Retinal pigment epithelial cell (primary cell): Measurements from ENCODE around the gene CREB3.

Source experiments
- DNase-seq: peaks from one replicate; pipeline ENCODE4 v3.0.0-alpha.2; 2010; ENCODE audit warnings: low read depth
- H3K4me3 ChIP-seq: 2 replicates; pipeline ENCODE4 v1.5.1; 2011; ENCODE audit warnings: mild to moderate bottlenecking, low read length, control low read depth, moderate library complexity
- CTCF ChIP-seq: conservative IDR thresholded peaks from 2 replicates; pipeline ENCODE4 v1.5.1; 2011; ENCODE audit warnings: low read depth, low read length, control low read depth, inconsistent platforms

CREB3 gene

GRCh38 chr9:35738186-35738585 lies 5.7 kb downstream of the CREB3 start:
- no peak overlapping the region for H3K4me3 ChIP-seq
- no peak for TF ChIP-seq CTCF
- DNase-seq, result no peak

GRCh38 chr9:35738924-35739323 lies 6.5 kb downstream of the CREB3 start:
- no peak for TF ChIP-seq CTCF
- DNase-seq, result no peak
- no peak overlapping the region for H3K4me3 ChIP-seq

DNA sequence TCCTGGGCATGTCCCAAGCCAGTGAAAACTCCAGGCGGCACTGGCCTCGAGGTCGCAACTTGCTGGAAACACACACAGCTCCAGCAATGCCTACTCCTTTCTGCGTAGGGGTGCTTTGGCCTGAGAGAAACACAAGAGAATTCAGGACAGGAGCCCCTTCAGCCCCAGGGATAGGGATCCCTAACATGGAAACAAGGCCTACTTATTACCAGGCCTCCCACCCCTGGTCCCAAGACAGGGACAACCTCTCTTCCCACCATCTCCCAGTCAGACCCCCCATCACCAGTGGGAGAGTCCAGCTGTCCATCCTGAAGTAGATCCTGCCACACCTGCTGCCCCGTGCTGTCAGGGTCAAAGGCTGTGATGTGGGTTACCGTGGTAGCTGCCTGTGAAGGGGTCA lies 7.8 kb downstream of the CREB3 start:
- H3K4me3 ChIP-seq, result no peak overlapping the region
- DNase-seq, result no peak
- no peak for TF ChIP-seq CTCF

GRCh38 chr9:35741740-35742139 lies 9.3 kb downstream of the CREB3 start:
- no peak overlapping the region for H3K4me3 ChIP-seq
- no peak for DNase-seq
- no peak for TF ChIP-seq CTCF

DNA sequence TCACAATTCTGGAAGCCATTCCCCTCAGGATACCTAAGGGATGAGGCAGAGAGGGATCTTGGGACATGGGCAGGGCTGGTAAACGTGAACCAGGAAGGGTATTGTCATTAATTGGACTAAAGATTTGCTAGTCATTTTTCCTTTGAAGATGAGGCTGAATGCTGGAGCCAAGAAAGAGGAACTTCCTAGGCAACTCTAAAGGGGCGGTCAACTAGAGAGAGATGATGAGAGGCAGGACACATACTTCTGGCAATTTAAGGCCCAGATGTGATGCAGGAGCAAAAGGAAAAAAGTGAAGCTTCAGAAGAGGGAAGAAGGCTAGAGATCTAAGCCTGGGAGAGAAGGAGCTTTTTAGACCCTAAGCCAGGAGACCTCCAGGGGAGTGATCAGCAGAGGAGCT lies 11.0 kb downstream of the CREB3 start:
- TF ChIP-seq CTCF, result no peak
- H3K4me3 ChIP-seq, result no peak overlapping the region
- no peak for DNase-seq

- no peak for DNase-seq
- TF ChIP-seq CTCF, result no peak
- no peak overlapping the region for H3K4me3 ChIP-seq
These were observed 11.5 kb downstream of the CREB3 start for GRCh38 chr9:35743880-35744518.

DNA sequence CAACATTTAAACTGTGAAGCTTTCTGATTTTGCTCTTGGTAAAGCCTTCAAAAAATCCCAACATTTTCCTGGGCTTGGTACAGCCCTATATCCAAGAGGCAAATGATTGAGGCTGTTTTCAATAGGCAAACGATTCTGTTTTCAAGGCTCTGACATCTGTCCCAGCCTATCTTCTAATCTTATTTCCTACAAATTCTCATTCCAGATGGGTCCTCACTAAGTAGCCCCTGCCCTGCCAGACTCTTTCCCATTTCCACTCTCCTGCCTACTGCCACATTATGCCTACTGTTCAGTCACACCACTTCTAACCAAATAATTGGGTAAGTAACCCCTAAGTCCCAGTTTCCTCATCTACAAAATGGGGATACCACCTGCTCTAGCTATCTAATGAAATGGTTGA lies 13.1 kb downstream of the CREB3 start:
- H3K4me3 ChIP-seq, result peak overlapping the region; percentile 97
- no peak for TF ChIP-seq CTCF

More for the DNA sequence above, 13.1 kb downstream of the CREB3 start:
- no peak for DNase-seq
